ENCODE data around the gene ADAMTS2. TPM values are rescaled to one million over a fixed set of nuclear protein-coding genes. Genes with fewer than 3 reads are reported as not detected.

The ADAMTS2 gene
- total RNA-seq, 1 experiment from 2014 or later = not detected

DNA sequence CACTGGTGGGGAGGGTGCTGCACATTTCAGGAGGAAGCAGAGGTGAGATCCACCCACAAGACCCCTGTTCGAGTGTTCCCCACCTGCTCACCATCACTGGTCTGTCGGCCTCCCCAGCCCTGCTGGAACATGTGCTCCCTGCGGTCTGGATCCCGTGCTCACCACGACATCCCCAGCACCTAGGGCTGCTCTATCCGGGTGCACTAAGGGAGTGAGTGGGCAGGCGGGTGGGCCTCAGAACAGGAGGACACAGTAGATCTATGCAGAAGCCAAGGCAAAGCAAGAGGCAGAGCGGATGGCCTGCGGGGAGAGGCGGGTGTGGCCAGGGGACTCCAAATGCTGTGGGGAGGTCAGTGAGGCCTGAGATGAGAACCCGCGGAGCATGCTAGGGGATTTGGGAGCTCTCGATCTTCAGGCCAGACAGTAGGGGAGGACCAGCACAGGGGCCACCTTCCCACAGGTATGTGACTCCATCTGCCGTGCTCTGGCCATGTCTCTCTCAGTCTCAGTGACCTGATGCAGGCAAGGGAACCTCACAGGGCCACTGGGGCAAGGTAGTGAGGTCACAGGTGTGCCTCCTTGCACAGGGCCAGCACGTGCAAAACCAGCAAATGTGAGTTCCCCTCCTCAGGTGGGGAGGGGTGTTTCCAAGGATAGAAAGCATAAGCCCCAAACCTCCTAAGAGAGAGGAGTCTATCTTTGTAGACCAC, 150.9 kb downstream of the ADAMTS2 start:
- DNase-seq (ENCODE audit: low read depth, low spot score) = no peak
- in situ Hi-C loops (cut with HindIII; ENCODE audit: low pct_unique_long_range_greater_than_20kb, low sequenced_read_pairs) = no loop called here

DNA sequence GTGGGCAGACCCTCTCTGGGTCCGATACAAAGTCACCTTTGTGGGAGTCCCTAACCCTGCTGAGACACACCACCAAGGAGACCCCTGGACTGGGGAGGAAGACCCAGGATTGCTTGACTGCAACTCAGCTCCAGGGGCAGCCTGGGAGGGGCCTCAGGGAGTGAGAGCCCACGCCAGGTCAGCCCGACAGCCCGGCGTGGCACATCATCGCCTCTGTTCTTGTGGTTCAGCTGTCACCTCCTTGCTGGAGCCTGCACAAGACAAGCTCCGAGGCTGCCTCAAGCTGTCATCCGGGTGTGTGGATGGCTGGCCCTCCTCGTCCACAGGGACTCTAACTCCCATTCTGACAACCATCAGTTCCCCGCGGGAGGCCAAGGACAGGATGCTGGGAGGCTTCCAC, 151.5 kb downstream of the ADAMTS2 start:
- in situ Hi-C loops (cut with HindIII; ENCODE audit: low pct_unique_long_range_greater_than_20kb, low sequenced_read_pairs) = no loop called here

DNA sequence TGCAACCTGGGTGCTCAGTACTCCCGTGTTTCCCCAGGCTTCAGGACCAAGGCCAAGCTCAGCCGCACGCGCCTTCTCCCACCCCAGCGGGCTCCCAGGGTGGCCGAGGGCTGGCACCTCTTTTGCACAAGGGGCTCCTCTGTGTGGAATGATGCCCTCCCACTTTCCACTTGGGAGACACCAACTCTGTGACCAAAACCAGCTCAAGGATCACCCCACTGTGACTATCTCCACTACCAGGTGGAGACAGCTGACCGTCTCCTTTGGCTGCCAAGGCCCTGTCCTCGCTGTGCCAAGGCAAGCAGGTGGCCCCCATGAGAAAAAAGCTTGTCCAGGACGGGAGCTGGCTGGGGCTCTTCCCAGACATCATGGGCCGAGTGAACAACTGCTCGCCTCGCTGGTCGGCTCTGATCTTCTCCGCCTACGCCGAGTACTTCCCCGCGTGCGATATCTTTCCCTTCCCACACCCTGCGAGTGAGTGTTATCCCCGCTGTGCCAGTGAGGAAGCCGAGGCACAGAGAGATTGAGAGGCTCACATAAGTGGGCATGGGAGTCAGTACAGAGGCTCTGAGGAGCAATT, 152.3 kb downstream of the ADAMTS2 start:
- DNase-seq (ENCODE audit: low read depth, low spot score) = no peak
- in situ Hi-C loops (cut with HindIII; ENCODE audit: low pct_unique_long_range_greater_than_20kb, low sequenced_read_pairs) = no loop called here

More for the DNA sequence above, 151.5 kb downstream of the ADAMTS2 start:
- no peak for DNase-seq (ENCODE audit: low read depth, low spot score)

DNA sequence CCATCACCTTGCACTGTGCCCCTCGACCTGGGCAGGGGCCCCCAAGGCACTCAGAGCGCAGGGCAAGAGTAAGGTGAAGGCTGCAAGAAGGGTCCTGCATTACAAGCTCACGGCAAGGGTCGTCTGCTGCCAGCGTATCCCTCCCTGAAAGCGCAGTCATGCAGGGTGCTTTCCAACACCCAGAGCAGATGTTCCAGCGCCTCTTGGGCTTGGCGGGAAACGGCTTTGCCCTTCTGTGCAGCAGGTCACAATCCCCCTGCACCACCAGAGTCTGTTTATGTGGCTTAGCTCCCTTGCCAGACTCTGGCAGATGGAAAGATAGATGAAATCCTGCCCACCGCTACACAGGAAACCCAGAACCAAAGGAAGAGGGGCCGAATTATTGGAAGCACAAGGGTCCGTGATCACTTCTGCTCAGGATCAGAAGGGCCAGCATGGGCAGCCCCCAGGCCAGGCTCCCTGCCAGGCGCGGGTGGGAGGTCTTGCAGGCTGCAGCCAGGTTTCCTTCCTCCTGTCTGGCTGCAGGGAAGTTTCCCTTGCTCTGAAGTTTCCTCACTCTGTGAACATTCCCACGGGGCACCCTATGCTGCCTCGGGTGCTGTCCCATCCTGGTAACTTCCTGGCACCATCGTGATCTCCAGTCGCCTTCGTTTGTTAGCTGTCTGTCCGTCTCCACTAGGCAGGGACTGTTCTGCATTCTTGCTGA, 152.9 kb downstream of the ADAMTS2 start:
- no peak for DNase-seq (ENCODE audit: low read depth, low spot score)
- in situ Hi-C loops (cut with HindIII; ENCODE audit: low pct_unique_long_range_greater_than_20kb, low sequenced_read_pairs) = no loop called here

DNA sequence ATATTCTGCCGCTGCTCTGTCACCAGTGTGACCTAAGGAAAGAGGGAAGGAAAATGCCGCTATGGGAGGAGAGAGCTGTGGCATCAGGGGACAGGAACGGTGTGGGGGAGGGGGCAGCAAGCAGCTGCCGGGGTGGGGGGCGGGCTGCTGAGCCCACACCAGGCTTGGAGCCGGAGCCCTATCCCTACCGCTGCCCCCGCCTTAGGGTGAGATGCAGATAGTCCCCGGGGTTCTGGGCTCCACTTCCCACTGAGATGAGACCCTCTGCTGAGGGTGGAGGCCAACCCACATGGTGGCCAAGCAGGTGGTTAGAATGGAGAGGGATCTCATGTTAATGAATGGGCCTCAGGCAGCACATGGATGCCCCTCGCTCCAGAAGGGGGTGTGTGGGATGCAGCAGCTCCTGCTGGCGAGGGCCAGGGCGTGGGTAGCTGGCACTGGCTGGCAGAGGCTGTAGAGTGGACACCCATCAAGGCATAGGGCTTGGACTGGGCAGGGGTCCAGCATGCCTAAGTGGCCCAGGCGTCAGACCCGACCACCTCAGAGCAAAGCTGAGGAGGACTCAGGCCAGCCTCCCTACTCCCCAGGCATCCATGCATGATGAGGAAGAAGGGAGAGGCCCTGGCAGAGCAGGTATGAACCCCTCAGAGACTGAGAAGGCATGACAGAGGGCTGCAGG, 153.6 kb downstream of the ADAMTS2 start:
- DNase-seq (ENCODE audit: low read depth, low spot score) = no peak
- in situ Hi-C loops (cut with HindIII; ENCODE audit: low pct_unique_long_range_greater_than_20kb, low sequenced_read_pairs) = no loop called here

DNA sequence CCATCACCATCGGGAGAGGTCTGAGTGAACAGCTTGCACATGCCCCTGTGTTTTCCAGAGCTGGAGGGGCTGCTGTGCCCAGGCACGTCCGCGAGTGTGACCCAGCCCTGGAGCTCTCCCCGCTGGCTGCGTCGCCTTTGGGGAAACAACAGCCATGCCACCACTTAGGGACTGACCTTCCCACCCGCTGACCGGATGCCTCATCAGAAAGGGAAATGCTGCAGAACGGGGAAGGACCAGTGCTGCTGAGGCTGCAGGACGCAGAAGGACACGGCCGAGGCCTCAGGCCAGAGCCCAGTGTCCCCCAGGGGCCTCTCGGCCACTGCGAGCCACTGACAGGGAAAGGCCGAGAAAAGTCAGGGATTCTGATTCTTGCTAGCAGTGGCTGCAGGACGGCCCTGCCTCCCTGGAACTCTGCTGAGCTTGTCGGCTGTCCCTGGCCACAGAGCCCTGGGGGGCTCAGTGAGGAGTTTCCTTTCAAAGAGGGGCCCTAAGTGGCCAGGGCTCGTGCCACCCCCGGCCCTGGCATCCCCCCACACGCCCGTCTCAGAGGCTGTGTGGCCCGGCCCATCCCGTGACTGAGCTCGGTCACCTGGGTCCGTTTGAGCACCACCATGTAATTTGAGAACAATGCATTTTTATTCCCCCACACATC, 154.3 kb downstream of the ADAMTS2 start:
- in situ Hi-C loops (cut with HindIII; ENCODE audit: low pct_unique_long_range_greater_than_20kb, low sequenced_read_pairs) = no loop called here
- DNase-seq (ENCODE audit: low read depth, low spot score) = no peak

DNA sequence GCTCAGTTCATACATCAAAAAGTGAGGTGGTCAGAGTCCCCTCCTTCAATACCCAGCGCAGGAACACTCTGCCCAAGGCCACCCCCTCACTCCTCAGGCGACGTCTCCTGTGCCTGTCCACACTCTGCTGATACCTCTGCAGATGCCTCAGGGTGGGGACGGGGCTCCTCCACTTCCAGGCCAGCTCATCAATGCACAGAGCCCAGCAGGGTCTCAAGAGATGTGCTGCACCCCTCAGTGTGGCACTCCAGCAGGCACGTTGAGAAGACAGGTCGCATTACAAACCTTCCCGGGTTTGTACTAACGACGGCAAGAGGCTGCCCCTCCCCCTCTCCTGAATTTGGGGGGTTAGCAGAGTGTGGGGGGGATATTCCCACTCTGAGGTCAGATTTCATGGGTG, 156.6 kb downstream of the ADAMTS2 start:
- no peak for DNase-seq (ENCODE audit: low read depth, low spot score)
- in situ Hi-C loops (cut with HindIII; ENCODE audit: low pct_unique_long_range_greater_than_20kb, low sequenced_read_pairs) = no loop called here

DNA sequence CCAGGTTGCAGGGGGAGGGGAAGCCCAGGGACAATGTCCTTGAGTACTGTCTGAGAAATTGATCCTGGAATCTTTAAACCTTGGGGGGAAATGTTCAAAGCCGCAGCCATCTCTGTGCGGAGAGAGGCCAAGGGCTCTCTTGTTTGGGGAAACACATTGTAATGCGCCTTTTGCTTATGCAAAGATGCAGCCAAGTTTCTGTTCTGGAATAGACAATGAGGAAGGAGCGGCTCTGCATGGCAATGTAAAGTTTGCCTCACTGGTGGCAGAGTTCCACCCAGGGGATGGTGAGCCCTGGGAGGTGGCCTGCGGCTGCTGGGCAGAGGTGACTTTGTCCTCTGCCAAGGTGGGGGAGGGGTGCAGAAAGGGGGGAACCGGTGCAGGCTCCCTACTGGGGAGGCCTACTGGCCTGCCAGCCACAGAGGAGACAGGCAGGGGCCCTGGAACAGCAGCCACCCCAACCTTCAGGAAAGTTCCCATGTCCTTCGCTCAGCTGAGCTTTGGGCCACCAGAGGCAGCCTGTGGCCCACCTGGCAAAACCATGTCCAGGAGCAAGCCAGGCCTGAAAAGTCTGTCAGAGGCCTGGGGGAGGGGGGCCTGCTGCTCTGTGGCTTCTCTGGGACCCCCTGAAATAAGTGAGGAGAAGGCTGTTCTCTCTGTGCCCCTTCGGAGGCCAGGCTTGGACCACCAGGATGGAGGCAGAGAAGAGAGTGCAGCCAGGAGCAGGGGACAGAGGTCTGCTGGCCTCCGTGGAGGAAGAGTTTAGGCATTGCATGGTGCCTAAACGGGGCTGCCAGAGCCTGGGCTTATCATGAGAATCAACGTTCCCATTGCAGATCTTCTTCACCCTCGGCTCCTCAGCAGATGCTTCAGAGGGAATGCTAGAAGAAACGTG, 157.3 kb downstream of the ADAMTS2 start:
- no peak for DNase-seq (ENCODE audit: low read depth, low spot score)
- in situ Hi-C loops (cut with HindIII; ENCODE audit: low pct_unique_long_range_greater_than_20kb, low sequenced_read_pairs) = no loop called here

DNA sequence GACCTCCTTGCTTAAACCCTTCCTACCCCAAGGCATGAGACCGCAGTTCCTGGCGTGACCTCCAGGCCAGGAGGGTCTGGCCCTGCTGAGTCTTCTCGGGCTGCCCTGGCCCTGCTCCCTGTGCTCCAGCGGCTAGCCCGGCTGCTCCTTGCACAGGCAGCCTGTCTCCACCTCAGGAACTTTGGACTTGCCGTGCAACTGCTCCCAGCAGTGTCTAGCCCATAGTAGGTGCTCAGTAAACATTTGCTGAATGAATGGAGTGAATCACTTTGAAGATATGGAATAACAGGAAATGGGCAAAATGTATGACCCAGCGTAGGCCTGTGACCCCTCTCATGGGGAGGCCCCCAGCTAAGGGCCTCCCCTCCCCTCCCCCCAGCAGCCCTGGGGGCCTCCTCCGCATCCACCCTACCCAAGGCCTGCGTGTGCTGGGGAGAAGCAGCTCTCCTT, 158.0 kb downstream of the ADAMTS2 start:
- in situ Hi-C loops (cut with HindIII; ENCODE audit: low pct_unique_long_range_greater_than_20kb, low sequenced_read_pairs) = no loop called here
- DNase-seq (ENCODE audit: low read depth, low spot score) = no peak

DNA sequence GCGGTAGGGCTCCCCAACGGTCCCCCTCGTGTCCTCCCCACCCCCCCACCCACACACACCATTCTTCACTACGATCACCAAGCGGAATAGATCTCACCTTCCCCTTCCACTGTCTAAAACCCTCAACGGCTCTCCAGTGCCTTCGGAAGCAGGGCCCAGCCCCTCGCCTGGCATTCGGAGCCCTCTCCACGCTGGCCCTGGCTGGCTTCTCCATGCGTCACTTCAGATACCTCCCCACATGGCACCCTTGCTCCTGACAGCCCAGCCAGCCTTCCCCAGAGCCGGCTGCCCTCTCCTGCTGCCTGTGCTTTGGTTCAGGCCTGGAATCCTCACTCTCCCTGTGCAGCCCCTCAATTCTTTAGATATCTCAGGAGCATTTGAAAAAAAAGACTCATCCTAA, 158.5 kb downstream of the ADAMTS2 start:
- in situ Hi-C loops (cut with HindIII; ENCODE audit: low pct_unique_long_range_greater_than_20kb, low sequenced_read_pairs) = no loop called here
- DNase-seq (ENCODE audit: low read depth, low spot score) = no peak

DNA sequence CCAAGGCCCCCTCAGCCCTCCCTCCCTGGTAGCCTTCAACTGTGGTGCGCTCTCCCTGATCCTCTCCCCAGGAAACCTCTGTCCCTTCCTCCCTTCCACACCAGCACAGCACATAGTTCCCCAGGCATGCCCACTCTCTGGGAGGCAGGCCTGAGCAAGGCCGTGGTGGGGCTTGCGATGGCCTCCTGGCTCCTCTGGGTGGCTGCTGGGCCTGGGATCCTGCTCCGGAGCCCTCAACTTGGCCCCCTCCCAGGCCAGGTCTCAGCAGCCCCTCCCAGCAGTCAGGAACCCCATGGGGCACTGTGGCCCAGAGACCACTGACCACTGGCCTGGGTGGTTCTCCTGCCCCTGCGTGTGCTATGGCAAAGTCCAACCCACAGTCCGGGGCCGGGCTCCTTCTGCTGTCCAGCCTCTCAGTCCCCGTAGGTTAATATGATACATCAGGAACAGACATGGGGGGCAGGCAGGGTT, 159.3 kb downstream of the ADAMTS2 start:
- no peak for DNase-seq (ENCODE audit: low read depth, low spot score)
- in situ Hi-C loops (cut with HindIII; ENCODE audit: low pct_unique_long_range_greater_than_20kb, low sequenced_read_pairs) = no loop called here

DNA sequence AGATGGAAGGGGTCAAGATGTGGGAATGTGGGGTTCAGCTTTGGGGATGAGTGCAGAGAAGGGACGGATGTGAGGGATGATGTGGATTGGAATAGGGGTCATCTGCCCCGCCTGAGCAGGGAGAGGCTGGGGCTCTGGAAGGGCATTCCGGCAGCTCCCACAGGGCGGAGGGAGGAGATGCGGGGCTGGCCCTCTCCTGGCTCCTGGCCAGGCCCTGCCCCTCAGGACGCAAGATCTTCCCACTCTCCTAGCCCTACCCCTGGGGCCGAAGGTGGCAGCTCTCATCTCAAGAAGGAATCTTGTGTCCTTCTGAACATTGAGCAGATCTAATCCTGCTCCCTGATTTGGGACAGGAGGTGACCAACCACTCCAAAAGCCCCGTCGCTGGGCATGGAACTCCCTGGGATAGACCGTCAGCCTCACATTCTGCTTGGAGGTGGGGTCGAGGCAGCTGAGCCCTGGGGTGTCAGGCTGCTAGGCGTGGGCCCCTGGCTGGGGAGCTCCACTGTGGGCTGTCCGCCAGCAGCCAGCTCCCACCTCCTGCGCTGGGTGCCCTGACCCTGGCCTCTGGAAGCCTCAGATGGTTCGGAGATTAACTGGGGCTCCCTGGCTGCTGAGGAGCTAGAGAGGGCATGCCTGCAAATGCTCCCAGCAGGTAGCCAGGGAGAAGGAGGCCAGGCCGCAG, 159.9 kb downstream of the ADAMTS2 start:
- in situ Hi-C loops (cut with HindIII; ENCODE audit: low pct_unique_long_range_greater_than_20kb, low sequenced_read_pairs) = no loop called here
- DNase-seq (ENCODE audit: low read depth, low spot score) = no peak

DNA sequence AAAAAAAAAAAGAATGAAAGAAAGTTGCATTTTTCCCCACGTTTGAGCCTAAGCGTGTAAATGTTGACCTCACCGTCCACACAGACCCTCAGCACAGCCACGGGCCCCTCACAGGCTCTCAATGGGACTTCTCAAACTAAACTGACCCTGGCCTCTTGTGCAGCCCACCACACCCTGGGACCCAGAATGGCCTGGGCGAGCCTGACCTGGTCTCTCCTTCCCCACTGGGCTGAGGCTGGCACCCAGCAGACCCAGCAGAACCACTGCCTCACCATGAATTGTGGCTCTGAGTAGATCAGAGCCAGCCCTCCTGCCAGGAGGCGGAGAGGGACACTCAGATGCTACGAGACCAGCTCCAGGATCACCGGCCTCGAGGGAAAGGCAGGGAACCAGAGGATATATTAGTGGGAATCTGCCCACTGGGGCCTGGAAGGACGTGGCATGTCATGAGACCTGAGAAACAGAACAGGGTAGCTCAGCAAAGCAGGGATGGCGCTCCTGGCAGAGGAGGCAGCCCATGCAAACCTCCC, 160.7 kb downstream of the ADAMTS2 start:
- DNase-seq (ENCODE audit: low read depth, low spot score) = no peak
- in situ Hi-C loops (cut with HindIII; ENCODE audit: low pct_unique_long_range_greater_than_20kb, low sequenced_read_pairs) = no loop called here

DNA sequence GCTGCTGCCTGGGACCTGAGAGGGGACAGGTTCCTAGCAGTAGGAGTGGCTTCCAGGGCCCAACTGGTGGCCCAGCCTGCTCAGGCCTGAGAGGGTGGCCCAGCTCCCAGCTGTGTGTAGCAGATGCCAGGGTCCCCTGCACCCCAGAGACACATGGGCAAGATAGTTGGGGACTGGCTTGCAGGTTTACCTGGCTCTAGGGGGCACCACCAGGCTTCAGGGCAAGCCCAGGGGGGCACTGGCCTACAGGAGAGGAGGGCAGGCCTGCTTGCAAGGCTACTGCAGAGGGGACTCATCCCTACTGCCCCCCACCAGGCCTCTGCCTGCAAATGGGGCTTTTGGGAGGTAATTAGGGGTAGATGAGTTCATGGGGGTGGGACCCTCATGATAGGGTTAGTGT, 161.8 kb downstream of the ADAMTS2 start:
- no peak for DNase-seq (ENCODE audit: low read depth, low spot score)
- in situ Hi-C loops (cut with HindIII; ENCODE audit: low pct_unique_long_range_greater_than_20kb, low sequenced_read_pairs) = no loop called here

DNA sequence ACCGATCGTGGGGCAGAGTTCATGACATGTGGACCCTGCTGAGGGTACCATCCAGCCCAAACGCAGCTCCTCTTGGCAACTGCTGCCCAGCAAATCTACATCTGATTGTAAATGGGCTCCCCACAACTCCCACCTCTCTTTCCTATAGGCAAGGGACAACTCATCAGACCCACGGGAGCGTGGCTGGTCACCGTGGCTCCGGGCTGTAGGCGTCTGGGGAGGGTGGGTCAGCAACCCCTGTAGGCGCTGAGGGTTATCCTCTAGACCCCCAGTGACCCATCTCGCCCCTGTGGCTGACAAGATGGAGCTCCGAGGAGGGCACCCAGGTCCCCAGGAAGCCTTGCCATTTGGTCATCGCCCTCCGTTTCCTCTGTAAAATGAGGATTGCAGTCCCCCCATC, 162.7 kb downstream of the ADAMTS2 start:
- no peak for DNase-seq (ENCODE audit: low read depth, low spot score)
- in situ Hi-C loops (cut with HindIII; ENCODE audit: low pct_unique_long_range_greater_than_20kb, low sequenced_read_pairs) = no loop called here

DNA sequence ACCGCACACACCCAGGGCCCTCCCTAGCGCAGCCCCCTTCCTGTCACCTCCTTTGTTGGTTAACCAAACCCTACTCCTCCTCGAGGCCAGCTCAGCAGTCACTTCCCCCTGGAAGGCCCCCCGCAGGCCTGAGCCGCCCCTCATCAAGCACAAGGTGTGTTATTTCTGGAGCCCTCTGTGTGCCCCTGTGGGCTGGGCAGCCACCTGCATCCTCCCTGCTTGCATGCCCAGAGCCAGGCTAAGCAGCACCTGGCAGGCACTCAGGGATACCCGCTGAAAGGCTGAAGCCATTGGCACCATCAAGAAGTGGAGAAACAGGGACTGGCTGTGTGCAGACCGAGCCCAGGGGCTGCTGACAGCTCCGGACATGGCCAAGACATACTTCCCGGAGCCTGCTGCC, 163.3 kb downstream of the ADAMTS2 start:
- in situ Hi-C loops (cut with HindIII; ENCODE audit: low pct_unique_long_range_greater_than_20kb, low sequenced_read_pairs) = no loop called here
- DNase-seq (ENCODE audit: low read depth, low spot score) = no peak
